SK-N-SH treated with all-trans-retinoic acid at 6 μM for 48 hours (cell line): ENCODE data around the gene CSTF3.

Experiments used
- ARNTL ChIP-seq: fragments of 450-650 bp; formaldehyde crosslinking; IDR thresholded peaks from 2 replicates; pipeline ENCODE4 v1.5.0; 2020; ENCODE audit warnings: low read depth, mild to moderate bottlenecking, moderate library complexity, borderline replicate concordance
- OSR1 ChIP-seq: fragments of 250-450 bp; sonication (Bioruptor Pico); IDR thresholded peaks from 2 replicates; pipeline ENCODE4 v1.8.0; 2022; ENCODE audit warnings: moderate library complexity, mild to moderate bottlenecking, inconsistent platforms
- PPARA ChIP-seq: fragments of 250-450 bp; sonication (Bioruptor Pico); IDR thresholded peaks from 2 replicates; pipeline ENCODE4 v1.5.0; 2020; ENCODE audit warnings: mild to moderate bottlenecking, borderline replicate concordance
- RARB ChIP-seq: fragments of 250-450 bp; sonication (Bioruptor Pico); IDR thresholded peaks from 2 replicates; pipeline ENCODE4 v1.8.0; 2021; ENCODE audit warnings: mild to moderate bottlenecking, moderate library complexity
- SNAI2 ChIP-seq: fragments of 250-450 bp; sonication (Bioruptor Pico); IDR thresholded peaks from 2 replicates; pipeline ENCODE4 v1.5.0; 2020; ENCODE audit warnings: mild to moderate bottlenecking, moderate library complexity
- TOX ChIP-seq: fragments of 250-450 bp; sonication (Bioruptor Pico); IDR thresholded peaks from 2 replicates; pipeline ENCODE4 v1.8.0; 2021; ENCODE audit warnings: mild to moderate bottlenecking, moderate library complexity, borderline replicate concordance
- ZFP3 ChIP-seq: fragments of 250-450 bp; sonication (Bioruptor Pico); IDR thresholded peaks from 2 replicates; pipeline ENCODE4 v1.5.0; 2020; ENCODE audit warnings: mild to moderate bottlenecking, moderate library complexity
- ZNF565 ChIP-seq: fragments of 450-650 bp; formaldehyde crosslinking; conservative IDR thresholded peaks from 2 replicates; pipeline ENCODE4 v1.5.0; 2020; ENCODE audit warnings: low read depth, mild to moderate bottlenecking, moderate library complexity
- ZNF70 ChIP-seq: fragments of 450-650 bp; formaldehyde crosslinking; IDR thresholded peaks from 2 replicates; pipeline ENCODE4 v1.5.0; 2020; ENCODE audit warnings: mild to moderate bottlenecking, moderate library complexity
- TF ChIP-seq, protein P1 (sequence below): fragments of 250-450 bp; sonication (Bioruptor Pico); IDR thresholded peaks from 2 replicates; pipeline ENCODE4 v1.5.0; 2020; ENCODE audit warnings: mild to moderate bottlenecking, moderate library complexity
- TF ChIP-seq, protein P2 (sequence below): fragments of 250-450 bp; sonication (Bioruptor Pico); IDR thresholded peaks from 2 replicates; pipeline ENCODE4 v1.5.1; 2021; ENCODE audit warnings: mild to moderate bottlenecking, moderate library complexity
- TF ChIP-seq, protein P3 (sequence below): fragments of 250-450 bp; sonication (Bioruptor Pico); IDR thresholded peaks from 2 replicates; pipeline ENCODE4 v1.8.0; 2020; ENCODE audit warnings: mild to moderate bottlenecking, moderate library complexity, borderline replicate concordance

DNA sequence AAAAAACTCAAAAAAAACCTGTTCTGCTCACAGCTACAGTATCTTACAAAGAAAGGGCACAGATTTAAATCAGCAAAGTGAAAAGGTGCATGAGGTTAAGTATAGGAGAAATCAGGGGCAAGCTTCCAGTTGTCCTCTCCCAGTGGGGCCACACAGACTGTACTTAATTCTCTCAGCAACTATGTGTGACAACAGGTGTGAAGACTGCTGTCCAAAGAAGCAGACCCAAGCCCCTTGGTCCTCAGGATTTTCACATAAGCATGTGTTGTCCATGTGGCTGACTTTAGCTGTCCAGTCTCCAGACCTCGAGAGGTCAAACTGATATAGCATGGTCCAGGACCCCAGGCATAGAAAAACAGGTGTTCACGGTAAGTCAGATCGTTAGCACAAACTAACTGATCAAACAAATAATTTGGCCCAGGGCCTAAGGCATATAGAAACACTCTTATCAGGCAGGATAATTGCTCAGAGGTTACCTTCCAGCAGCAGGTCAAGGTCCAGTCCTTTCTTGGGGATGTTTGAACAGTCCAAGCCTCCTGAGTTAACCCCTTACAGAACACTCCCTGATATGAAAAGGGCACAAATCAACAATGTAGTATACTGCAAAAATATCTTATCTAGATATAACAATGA lies 21.1 kb upstream of the CSTF3 start:
- TF ChIP-seq OSR1 (CRISPR knock-in tag) (no peak), ZNF565 (CRISPR knock-in tag) (no peak), SNAI2 (CRISPR knock-in tag) (no peak), ZFP3 (CRISPR knock-in tag) (no peak), RARB (CRISPR knock-in tag) (no peak), ARNTL (CRISPR knock-in tag) (no peak), PPARA (CRISPR knock-in tag) (no peak), TOX (CRISPR knock-in tag) (no peak), ZNF70 (CRISPR knock-in tag) (no peak)
- TF ChIP-seq, protein P1, sequence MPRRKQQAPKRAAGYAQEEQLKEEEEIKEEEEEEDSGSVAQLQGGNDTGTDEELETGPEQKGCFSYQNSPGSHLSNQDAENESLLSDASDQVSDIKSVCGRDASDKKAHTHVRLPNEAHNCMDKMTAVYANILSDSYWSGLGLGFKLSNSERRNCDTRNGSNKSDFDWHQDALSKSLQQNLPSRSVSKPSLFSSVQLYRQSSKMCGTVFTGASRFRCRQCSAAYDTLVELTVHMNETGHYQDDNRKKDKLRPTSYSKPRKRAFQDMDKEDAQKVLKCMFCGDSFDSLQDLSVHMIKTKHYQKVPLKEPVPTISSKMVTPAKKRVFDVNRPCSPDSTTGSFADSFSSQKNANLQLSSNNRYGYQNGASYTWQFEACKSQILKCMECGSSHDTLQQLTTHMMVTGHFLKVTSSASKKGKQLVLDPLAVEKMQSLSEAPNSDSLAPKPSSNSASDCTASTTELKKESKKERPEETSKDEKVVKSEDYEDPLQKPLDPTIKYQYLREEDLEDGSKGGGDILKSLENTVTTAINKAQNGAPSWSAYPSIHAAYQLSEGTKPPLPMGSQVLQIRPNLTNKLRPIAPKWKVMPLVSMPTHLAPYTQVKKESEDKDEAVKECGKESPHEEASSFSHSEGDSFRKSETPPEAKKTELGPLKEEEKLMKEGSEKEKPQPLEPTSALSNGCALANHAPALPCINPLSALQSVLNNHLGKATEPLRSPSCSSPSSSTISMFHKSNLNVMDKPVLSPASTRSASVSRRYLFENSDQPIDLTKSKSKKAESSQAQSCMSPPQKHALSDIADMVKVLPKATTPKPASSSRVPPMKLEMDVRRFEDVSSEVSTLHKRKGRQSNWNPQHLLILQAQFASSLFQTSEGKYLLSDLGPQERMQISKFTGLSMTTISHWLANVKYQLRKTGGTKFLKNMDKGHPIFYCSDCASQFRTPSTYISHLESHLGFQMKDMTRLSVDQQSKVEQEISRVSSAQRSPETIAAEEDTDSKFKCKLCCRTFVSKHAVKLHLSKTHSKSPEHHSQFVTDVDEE (CRISPR knock-in tag) = no peak
- TF ChIP-seq, protein P2, sequence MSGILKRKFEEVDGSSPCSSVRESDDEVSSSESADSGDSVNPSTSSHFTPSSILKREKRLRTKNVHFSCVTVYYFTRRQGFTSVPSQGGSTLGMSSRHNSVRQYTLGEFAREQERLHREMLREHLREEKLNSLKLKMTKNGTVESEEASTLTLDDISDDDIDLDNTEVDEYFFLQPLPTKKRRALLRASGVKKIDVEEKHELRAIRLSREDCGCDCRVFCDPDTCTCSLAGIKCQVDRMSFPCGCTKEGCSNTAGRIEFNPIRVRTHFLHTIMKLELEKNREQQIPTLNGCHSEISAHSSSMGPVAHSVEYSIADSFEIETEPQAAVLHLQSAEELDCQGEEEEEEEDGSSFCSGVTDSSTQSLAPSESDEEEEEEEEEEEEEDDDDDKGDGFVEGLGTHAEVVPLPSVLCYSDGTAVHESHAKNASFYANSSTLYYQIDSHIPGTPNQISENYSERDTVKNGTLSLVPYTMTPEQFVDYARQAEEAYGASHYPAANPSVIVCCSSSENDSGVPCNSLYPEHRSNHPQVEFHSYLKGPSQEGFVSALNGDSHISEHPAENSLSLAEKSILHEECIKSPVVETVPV (CRISPR knock-in tag) = no peak
- TF ChIP-seq, protein P3, sequence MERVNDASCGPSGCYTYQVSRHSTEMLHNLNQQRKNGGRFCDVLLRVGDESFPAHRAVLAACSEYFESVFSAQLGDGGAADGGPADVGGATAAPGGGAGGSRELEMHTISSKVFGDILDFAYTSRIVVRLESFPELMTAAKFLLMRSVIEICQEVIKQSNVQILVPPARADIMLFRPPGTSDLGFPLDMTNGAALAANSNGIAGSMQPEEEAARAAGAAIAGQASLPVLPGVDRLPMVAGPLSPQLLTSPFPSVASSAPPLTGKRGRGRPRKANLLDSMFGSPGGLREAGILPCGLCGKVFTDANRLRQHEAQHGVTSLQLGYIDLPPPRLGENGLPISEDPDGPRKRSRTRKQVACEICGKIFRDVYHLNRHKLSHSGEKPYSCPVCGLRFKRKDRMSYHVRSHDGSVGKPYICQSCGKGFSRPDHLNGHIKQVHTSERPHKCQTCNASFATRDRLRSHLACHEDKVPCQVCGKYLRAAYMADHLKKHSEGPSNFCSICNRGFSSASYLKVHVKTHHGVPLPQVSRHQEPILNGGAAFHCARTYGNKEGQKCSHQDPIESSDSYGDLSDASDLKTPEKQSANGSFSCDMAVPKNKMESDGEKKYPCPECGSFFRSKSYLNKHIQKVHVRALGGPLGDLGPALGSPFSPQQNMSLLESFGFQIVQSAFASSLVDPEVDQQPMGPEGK = no peak
